Uterus (tissue), 2 donors: ENCODE measurements around the gene ZNF862.

Source experiments
- POLR2A ChIP-seq, 2 donors: fragments of 450-650 bp; IDR thresholded peaks; one replicate each; pipeline ENCODE4 v1.6.1; 2016; ENCODE audit warnings: antibody characterized with exemption in 2 of 2, mild to moderate bottlenecking in 1 of 2, moderate library complexity in 1 of 2
- TF ChIP-seq, protein P1 (sequence below), 4 experiments: fragments of 200-600 bp in 2 of 4; fragments of 450-650 bp in 2 of 4; sonication (generic) in 2 of 4; IDR thresholded peaks; one replicate each; pipeline ENCODE4 v1.5.1; 2016 to 2019; ENCODE audit warnings: antibody characterized with exemption in 4 of 4, mild to moderate bottlenecking in 2 of 4, moderate library complexity in 1 of 4

DNA sequence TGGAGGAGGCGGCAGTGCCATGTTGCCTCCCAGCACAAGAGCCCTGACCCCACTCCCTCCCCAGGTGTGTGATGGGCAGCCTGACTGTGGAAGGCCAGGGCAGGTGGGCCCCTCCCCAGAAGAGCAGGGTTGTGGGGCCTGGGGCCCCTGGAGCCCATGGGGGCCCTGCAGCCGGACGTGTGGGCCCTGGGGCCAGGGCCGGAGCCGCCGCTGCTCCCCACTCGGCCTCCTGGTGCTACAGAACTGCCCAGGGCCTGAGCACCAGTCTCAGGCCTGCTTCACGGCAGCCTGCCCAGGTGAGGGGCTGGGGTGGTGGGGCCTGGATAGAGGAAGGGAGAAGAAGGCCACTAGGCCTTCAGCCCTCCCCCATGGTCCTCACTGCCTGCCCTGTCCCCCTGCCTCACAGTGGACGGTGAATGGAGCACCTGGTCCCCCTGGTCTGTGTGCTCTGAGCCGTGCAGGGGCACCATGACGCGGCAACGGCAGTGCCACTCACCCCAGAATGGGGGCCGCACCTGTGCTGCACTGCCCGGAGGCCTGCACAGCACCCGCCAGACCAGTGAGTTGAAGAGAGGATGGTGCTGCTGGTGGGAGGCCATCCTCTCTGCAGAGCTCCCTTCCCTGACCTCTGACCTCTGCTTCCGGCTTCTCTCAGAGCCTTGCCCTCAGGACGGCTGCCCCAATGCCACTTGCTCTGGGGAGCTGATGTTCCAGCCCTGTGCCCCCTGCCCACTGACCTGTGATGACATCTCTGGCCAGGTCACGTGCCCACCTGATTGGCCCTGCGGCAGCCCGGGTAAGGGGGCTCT lies 46.6 kb upstream of the ZNF862 start:
- TF ChIP-seq, protein P1, sequence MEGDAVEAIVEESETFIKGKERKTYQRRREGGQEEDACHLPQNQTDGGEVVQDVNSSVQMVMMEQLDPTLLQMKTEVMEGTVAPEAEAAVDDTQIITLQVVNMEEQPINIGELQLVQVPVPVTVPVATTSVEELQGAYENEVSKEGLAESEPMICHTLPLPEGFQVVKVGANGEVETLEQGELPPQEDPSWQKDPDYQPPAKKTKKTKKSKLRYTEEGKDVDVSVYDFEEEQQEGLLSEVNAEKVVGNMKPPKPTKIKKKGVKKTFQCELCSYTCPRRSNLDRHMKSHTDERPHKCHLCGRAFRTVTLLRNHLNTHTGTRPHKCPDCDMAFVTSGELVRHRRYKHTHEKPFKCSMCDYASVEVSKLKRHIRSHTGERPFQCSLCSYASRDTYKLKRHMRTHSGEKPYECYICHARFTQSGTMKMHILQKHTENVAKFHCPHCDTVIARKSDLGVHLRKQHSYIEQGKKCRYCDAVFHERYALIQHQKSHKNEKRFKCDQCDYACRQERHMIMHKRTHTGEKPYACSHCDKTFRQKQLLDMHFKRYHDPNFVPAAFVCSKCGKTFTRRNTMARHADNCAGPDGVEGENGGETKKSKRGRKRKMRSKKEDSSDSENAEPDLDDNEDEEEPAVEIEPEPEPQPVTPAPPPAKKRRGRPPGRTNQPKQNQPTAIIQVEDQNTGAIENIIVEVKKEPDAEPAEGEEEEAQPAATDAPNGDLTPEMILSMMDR (IDR thresholded peaks at IDR 0.05) = no peak
- no peak for TF ChIP-seq POLR2A (IDR thresholded peaks at IDR 0.05)
